ENCODE data around the gene RBKS.
"Not testable (repeated sequence)": the region's sequence is repeated elsewhere in the genome, so short reads cannot be mapped to it uniquely, and the experiment has no call there.

Gene RBKS

GRCh38 chr2:27776696-27777095 lies 113.5 kb downstream of the RBKS start:
- Histone ChIP-seq H3K9ac (ENCODE audit: low read depth, low read length) (no peak overlapping the region), H3K36me3 (ENCODE audit: insufficient read depth, low read length) (peaks cover 48% of the 10 kb centered on the region), H3K27me3 (ENCODE audit: insufficient read depth, low read length) (no peaks in the 10 kb centered on the region), H3K9me3 (ENCODE audit: insufficient read depth, low read depth, low read length) (no peaks in the 10 kb centered on the region), H3K4me3 (ENCODE audit: low read length) (no peak overlapping the region), H3K4me1 (ENCODE audit: insufficient read depth, low read length) (peaks cover 9% of the 10 kb centered on the region; the same call in 1 of the 2 replicates), H3K27ac (ENCODE audit: low read depth, low read length) (no peak overlapping the region)
- WGBS, result 91% methylated on average over 2 of the region's 3 CpGs

GRCh38 chr2:27776097-27776496 lies 114.1 kb downstream of the RBKS start:
- Histone ChIP-seq H3K36me3 (ENCODE audit: insufficient read depth, low read length) (peaks cover 48% of the 10 kb centered on the region), H3K4me1 (ENCODE audit: insufficient read depth, low read length) (peaks cover 9% of the 10 kb centered on the region; the same call in 1 of the 2 replicates), H3K9me3 (ENCODE audit: insufficient read depth, low read depth, low read length) (no peaks in the 10 kb centered on the region), H3K27me3 (ENCODE audit: insufficient read depth, low read length) (no peaks in the 10 kb centered on the region), H3K27ac (ENCODE audit: low read depth, low read length) (no peak overlapping the region), H3K9ac (ENCODE audit: low read depth, low read length) (no peak overlapping the region), H3K4me3 (ENCODE audit: low read length) (no peak overlapping the region)
- 93% methylated on average over 8 of the region's 8 CpGs for WGBS

- H3K27ac ChIP-seq (ENCODE audit: low read depth, low read length), result no peak overlapping the region
- peaks cover 32% of the 10 kb centered on the region for H3K36me3 ChIP-seq (ENCODE audit: insufficient read depth, low read length)
- peaks cover 9% of the 10 kb centered on the region; the same call in 1 of the 2 replicates for H3K4me1 ChIP-seq (ENCODE audit: insufficient read depth, low read length)
- WGBS, result 92% methylated on average over 5 of the region's 5 CpGs
- H3K4me3 ChIP-seq (ENCODE audit: low read length), result no peak overlapping the region
- H3K9me3 ChIP-seq (ENCODE audit: insufficient read depth, low read depth, low read length), result no peaks in the 10 kb centered on the region
- H3K27me3 ChIP-seq (ENCODE audit: insufficient read depth, low read length), result no peaks in the 10 kb centered on the region
- no peak overlapping the region for H3K9ac ChIP-seq (ENCODE audit: low read depth, low read length)
These were observed 116.2 kb downstream of the RBKS start for GRCh38 chr2:27773959-27774358.

DNA sequence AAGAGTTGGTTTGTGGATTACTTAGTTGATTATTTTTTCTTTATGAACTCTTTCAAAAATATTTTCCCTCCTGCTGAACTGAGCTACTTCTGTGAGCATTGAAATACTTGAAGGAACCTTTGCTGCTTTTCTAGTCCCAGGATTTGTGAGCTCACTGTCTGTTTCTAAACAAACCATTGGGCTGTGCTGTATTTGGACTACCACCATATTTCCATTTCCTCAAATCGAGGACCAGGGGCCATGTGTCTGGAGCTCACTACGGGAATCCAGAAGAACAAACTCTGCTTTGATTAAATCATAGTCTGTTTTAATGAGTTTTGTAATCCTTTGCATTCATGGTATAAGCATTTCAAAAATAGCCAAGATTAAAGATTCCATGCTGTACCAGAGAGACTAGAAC lies 117.4 kb downstream of the RBKS start:
- H3K27ac ChIP-seq (ENCODE audit: low read depth, low read length), result no peak overlapping the region
- H3K4me1 ChIP-seq (ENCODE audit: insufficient read depth, low read length), result peaks cover 9% of the 10 kb centered on the region; the same call in 1 of the 2 replicates
- H3K9ac ChIP-seq (ENCODE audit: low read depth, low read length), result peak overlapping the region; percentile 87
- peaks cover 28% of the 10 kb centered on the region for H3K36me3 ChIP-seq (ENCODE audit: insufficient read depth, low read length)
- no peaks in the 10 kb centered on the region for H3K27me3 ChIP-seq (ENCODE audit: insufficient read depth, low read length)
- H3K9me3 ChIP-seq (ENCODE audit: insufficient read depth, low read depth, low read length), result no peaks in the 10 kb centered on the region
- H3K4me3 ChIP-seq (ENCODE audit: low read length), result peak overlapping the region; percentile 83
- WGBS, result 89% methylated on average over 1 of the region's 2 CpGs

DNA sequence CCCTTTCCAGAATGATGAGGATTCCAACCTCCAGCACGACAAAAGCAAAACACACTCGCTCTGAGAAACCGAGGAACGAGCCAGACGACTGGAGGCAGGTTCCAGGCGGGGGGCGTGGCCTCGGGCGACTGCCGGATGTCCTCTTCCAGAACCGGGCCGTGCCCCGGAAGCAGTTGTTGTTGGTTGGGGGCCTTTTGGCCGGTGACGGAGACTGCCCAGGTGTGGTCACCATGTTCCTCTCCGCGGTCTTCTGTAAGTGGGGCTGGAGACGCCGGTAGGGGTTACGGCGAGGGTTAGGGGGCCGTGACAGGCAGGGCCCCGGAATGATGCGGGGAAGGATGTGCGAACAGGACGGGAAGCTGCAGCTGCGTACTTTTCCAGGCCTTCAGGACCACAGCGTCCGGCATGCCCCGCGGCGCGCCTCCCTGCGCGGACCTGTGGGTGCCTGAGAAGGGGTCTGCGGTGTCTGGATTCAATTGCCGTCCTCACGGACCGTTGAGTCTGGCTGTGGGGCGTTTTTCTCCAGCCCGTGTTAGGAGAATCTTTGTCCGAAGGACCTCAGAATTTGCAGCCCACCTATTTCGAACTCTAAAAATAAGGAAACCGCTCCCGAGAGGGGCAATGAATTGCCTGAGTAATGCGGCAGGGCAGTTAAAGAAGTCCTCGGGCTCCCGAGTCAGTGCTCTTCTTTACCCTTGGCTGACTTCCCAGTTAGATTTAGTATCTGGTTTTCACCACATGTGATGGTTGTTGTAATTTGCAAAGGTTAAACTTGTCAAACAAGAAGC lies 118.4 kb downstream of the RBKS start, which contains the start of gene MRPL33:
Gene MRPL33, plus strand, starts transcription at position 172 of the 788 bp plus-strand sequence. Its CDS starts 59 bp downstream, at position 231.
- Histone ChIP-seq H3K36me3 (ENCODE audit: insufficient read depth, low read length) (peaks cover 23% of the 10 kb centered on the region), H3K4me3 (ENCODE audit: low read length) (peak within 1 kb of the TSS; percentile 83), H3K27me3 (ENCODE audit: insufficient read depth, low read length) (no peaks in the 10 kb centered on the region), H3K9me3 (ENCODE audit: insufficient read depth, low read depth, low read length) (no peaks in the 10 kb centered on the region), H3K4me1 (ENCODE audit: insufficient read depth, low read length) (peaks cover 9% of the 10 kb centered on the region; the same call in 1 of the 2 replicates), H3K27ac (ENCODE audit: low read depth, low read length) (peak within 1 kb of the TSS; percentile 89), H3K9ac (ENCODE audit: low read depth, low read length) (peak within 1 kb of the TSS; percentile 87)
- WGBS, result 1% methylated on average over 48 of the region's 48 CpGs

- H3K9ac ChIP-seq (ENCODE audit: low read depth, low read length), result peak overlapping the region; percentile 87
- H3K27me3 ChIP-seq (ENCODE audit: insufficient read depth, low read length), result no peaks in the 10 kb centered on the region
- H3K4me1 ChIP-seq (ENCODE audit: insufficient read depth, low read length), result peaks cover 9% of the 10 kb centered on the region; the same call in 1 of the 2 replicates
- peak overlapping the region; percentile 83 for H3K4me3 ChIP-seq (ENCODE audit: low read length)
- H3K9me3 ChIP-seq (ENCODE audit: insufficient read depth, low read depth, low read length), result no peaks in the 10 kb centered on the region
- WGBS, result 19% methylated on average over 13 of the region's 13 CpGs
- H3K27ac ChIP-seq (ENCODE audit: low read depth, low read length), result peak overlapping the region; percentile 89
- H3K36me3 ChIP-seq (ENCODE audit: insufficient read depth, low read length), result peaks cover 18% of the 10 kb centered on the region
These were observed 119.0 kb downstream of the RBKS start for GRCh38 chr2:27771202-27771547.

DNA sequence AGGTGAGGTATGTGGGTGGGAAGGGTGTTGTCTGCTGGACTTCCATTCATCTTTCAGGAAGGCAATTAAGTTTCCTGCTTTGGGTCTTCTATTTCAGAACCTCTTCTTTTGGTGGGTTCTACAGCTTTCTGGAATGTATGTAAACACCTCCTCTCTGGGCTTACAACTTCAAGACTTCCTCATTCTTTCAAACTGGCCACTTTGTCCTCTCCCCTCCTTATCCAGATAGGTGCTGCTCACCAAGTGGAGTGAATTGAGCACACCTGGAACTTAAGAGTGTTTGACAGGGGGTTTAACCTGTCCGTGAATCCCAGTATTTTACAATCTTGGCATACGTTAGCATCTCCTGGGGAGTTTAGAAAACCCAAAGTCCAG lies 123.9 kb downstream of the RBKS start:
- H3K27me3 ChIP-seq (ENCODE audit: insufficient read depth, low read length), result no peaks in the 10 kb centered on the region
- no peaks in the 10 kb centered on the region for H3K9me3 ChIP-seq (ENCODE audit: insufficient read depth, low read depth, low read length)
- 84% methylated on average over 2 of the region's 2 CpGs for WGBS
- H3K4me3 ChIP-seq (ENCODE audit: low read length), result peak overlapping the region; percentile 29
- no peaks in the 10 kb centered on the region for H3K4me1 ChIP-seq (ENCODE audit: insufficient read depth, low read length)
- no peak overlapping the region for H3K27ac ChIP-seq (ENCODE audit: low read depth, low read length)
- no peak overlapping the region for H3K9ac ChIP-seq (ENCODE audit: low read depth, low read length)
- no peaks in the 10 kb centered on the region for H3K36me3 ChIP-seq (ENCODE audit: insufficient read depth, low read length)

DNA sequence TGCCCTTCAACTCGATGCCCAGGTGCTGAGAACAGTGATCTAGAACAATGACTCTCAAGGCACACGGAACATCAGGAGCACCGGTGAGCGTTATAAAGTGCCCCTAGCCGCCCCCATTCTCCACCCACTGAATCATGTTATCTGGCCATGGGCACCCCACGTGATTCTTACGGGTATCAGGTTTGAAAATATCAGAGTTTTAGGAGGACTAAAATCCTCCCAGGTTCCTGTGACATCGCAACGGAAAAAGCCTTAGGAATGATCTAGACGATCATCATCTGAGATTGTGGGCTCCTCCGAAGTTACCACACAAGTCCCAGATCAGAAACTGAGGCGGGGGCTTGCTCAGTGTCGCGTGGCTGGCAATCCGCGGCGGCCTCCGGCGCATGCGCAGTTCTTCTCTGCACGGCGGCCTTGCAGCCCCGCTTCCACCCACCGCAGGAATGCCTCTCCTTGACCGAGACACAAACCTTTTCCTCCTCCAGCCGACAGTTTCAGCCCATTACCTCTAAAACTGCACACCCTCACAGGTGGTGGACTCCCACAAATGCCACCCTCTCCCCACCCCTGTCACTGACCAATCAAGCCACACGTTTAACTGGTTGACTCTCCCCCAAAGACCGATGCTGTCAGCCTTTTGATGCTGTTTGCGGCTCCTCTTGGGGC lies 124.4 kb downstream of the RBKS start:
- 70% methylated on average over 29 of the region's 29 CpGs for WGBS
- H3K27ac ChIP-seq (ENCODE audit: low read depth, low read length), result no peak overlapping the region
- no peak overlapping the region for H3K9ac ChIP-seq (ENCODE audit: low read depth, low read length)

DNA sequence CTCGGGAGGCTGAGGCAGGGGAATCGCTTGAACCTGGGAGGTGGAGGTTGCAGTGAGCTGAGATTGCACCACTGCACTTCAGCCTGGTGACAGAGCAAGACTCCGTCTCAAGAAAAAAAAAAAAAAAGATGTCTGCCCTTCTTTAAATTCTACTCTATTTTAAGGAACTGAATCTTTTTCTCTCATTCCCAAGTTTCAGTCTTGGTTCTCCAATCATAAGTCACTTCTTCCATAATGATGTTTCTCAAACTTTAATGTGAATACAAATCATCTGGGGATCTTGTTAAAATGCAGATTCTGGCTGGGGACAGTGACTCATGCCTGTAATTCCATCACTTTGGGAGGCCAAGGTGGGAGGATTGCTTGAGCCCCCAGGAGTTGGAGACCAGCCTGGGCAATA lies 125.7 kb downstream of the RBKS start:
- H3K27ac ChIP-seq (ENCODE audit: low read depth, low read length); H3K9me3 ChIP-seq (ENCODE audit: insufficient read depth, low read depth, low read length); H3K4me3 ChIP-seq (ENCODE audit: low read length); H3K36me3 ChIP-seq (ENCODE audit: insufficient read depth, low read length); H3K9ac ChIP-seq (ENCODE audit: low read depth, low read length); H3K27me3 ChIP-seq (ENCODE audit: insufficient read depth, low read length); H3K4me1 ChIP-seq (ENCODE audit: insufficient read depth, low read length): not testable (repeated sequence)
- WGBS, result 95% methylated on average over 3 of the region's 3 CpGs

More for the DNA sequence above, 124.4 kb downstream of the RBKS start:
- no peaks in the 10 kb centered on the region for H3K9me3 ChIP-seq (ENCODE audit: insufficient read depth, low read depth, low read length)
- no peaks in the 10 kb centered on the region for H3K27me3 ChIP-seq (ENCODE audit: insufficient read depth, low read length)
- H3K36me3 ChIP-seq (ENCODE audit: insufficient read depth, low read length), result no peaks in the 10 kb centered on the region
- no peaks in the 10 kb centered on the region for H3K4me1 ChIP-seq (ENCODE audit: insufficient read depth, low read length)
- peak overlapping the region; percentile 29 for H3K4me3 ChIP-seq (ENCODE audit: low read length)

DNA sequence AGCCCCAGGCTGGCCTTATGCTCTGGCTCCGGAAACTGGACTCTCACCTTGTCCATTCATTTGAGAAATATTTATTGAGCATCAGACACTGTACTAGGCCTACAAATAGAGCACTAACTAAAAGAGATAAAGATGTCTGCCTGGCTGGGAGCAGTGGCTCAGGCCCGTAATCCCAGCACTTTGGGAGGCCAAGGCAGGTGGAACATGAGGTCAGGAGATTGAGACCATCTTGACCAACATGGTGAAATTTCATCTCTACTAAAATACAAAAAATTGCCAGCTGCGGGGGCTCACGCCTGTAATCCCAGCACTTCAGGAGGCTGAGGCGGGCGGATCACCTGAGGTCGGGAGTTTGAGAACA lies 126.3 kb downstream of the RBKS start:
- no peak overlapping the region for H3K9ac ChIP-seq (ENCODE audit: low read depth, low read length)
- H3K4me3 ChIP-seq (ENCODE audit: low read length), result no peak overlapping the region
- 96% methylated on average over 7 of the region's 7 CpGs for WGBS
- no peaks in the 10 kb centered on the region for H3K9me3 ChIP-seq (ENCODE audit: insufficient read depth, low read depth, low read length)
- H3K27me3 ChIP-seq (ENCODE audit: insufficient read depth, low read length), result no peaks in the 10 kb centered on the region
- H3K36me3 ChIP-seq (ENCODE audit: insufficient read depth, low read length), result no peaks in the 10 kb centered on the region
- H3K4me1 ChIP-seq (ENCODE audit: insufficient read depth, low read length), result no peaks in the 10 kb centered on the region
- no peak overlapping the region for H3K27ac ChIP-seq (ENCODE audit: low read depth, low read length)
